NCI-H2196 (cell line): ENCODE data around the gene IQCB1.
A peak's percentile ranks its signal among the peaks of the same experiment; 100 is the strongest.
"Not testable (repeated sequence)": the region's sequence is repeated elsewhere in the genome, so short reads cannot be mapped to it uniquely, and the experiment has no call there.

Source experiments
- DNase-seq: peaks from one replicate; lab custom pipeline; 2025; ENCODE audit not compliant: unreplicated experiment; lab: John Stamatoyannopoulos, UW

The IQCB1 gene

DNA sequence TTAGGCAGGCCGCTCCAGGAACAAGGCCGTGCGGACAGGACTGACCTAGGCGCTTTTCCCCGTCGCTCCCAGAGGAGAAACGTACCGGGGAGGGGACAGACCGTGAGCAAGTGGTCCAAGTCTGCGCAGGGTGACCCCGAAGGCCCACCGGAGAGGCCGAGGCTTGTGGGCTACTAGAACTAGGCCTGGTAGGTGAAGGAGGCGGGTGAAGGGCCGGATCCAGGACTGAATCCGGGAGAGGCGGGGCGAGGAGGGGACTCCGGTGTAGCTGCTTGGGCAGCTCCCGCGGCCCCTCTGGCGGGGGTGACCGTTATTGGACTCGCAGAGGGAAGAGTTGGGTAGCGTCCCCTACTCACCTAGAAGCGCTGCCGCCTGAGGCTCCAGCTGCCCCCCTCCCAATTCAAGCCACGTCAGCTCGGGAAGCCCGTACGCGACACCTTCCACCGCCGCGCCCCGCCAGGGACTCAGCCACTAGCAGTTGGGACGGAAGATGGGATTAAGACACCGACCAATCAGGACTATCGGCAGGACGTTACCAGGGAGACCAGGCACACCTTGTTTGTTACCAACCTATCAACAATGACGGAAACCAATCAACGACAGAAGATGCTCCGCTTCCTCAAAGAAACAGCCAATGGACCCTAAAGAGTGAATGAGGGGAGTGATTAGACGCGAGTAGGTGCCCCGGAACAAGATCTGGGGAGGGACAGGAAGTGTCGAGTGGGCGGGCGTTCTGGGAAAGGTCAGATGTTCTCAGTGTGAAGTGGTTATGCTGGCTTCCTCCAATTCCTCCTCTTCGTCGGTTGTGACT is 85.4 kb downstream of the IQCB1 start, which contains the start of gene GOLGB1:
GOLGB1 (minus strand) TSS at position 466 of the 811 bp plus-strand sequence. CDS start 18,770 bp downstream, outside the sequence.
- peak; percentile 100 for DNase-seq

DNA sequence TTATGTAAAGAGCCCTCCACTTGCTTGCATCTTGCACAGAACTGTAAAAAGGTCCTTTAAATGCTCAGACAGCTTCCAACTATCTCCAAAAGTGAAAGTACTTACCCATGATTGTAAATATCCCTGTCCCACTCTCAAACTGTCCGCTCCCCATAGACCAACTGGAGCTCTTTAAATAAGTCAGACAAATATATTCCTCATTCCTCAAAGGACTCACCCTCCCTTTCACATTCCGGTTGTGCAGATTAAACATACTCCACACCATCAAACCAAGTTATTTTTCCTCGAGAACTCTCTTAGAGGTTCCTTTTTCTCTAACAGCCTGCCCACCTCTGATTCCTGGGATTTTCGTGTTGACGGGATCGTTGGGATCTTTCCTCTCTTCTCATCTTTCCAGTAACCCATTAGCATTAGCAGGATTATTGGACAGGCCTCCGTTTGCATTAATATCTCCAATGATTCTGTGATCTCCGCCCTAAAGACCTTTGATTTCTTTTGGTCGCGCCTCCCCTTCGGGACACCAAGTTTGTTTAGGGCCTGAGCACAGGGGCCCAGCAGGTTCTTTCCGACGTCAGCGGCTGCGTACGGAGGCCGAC is 86.1 kb downstream of the IQCB1 start:
- DNase-seq: no peak

DNA sequence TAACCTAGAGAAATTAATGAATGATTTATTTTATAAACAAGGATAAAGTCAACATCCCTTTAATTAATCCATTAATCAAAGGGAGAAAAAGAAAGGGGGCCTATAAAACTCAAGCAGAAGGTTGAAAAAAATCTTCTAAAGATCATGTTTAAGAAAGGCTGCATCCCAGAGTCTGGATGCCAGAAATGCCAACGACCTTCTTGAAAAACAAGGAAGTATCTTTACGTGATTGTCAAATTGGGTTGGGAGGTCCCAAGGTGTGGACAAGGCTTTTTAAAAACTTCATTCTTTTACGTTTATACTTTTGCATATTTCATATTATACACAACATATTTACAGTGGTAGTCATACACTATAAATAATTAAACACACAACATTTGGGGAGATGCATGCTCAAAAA is 86.9 kb downstream of the IQCB1 start:
- DNase-seq: no peak

DNA sequence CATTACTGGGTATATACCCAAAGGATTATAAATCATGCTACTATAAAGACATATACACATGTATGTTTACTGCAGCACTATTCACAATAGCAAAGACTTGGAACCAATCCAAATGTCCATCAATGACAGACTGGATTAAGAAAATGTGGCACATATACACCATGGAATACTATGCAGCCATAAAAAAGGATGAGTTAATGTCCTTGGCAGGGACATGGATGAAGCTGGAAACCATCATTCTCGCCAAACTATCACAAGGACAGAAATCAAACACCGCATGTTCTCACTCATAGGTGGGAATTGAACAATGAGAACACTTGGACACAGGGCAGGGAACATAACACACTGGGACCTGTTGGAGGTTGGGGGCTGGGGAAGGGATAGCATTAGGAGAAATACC is 91.8 kb downstream of the IQCB1 start:
- not testable (repeated sequence) for DNase-seq

DNA sequence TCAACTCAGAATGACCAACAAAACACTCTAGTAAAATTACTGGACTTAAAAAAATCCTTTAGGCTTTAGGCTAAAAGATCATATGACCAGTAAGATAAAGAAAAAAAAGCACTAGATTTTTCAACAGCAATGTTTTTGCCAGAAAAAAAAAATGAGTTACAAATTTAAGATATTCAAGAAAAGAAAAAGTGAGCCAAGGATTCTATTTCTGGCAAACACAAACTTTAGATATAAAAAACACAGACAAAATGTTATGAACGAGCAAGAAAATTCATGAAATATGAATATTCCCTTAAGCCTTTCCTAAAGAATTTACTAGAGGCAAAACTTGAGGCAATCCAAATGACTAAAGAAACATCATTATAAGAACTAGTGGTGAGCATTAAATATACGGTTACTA is 94.0 kb downstream of the IQCB1 start:
- DNase-seq: no peak

DNA sequence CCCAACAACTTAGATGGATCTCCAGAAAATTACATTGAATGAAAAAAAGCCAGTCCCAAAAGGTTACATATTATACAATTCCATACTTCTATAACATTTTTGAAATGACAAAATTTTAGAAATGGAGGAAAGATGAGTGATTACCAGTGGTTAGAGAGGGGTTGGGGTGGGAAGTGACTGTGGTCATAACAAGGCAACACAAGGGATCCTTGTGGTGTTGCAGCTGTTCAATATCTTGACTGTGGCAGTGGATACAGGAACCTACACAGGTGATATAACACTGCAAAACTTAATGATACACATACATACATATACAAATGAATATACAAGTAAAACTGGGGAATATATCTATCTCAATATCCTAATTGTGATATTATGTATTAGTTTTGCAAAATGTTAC is 95.0 kb downstream of the IQCB1 start:
- no peak for DNase-seq

DNA sequence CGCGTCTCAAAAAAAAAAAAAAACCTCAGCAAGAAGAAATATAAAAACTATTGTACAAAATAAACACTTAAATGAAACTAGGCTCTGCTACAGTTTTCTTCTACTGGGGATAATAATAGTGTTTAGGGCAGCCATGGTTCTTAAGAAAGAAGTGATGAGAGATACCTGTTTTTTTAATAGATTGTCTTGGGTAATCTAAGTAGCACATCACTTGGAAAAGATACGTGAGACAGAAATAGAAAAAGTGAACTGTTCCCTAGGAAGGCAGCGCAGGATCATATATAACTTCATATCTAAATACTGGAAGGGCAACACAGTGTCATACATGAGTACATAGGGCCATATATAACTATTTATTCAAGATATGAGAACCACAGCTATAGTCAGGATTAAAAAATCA is 97.2 kb downstream of the IQCB1 start:
- no peak for DNase-seq

DNA sequence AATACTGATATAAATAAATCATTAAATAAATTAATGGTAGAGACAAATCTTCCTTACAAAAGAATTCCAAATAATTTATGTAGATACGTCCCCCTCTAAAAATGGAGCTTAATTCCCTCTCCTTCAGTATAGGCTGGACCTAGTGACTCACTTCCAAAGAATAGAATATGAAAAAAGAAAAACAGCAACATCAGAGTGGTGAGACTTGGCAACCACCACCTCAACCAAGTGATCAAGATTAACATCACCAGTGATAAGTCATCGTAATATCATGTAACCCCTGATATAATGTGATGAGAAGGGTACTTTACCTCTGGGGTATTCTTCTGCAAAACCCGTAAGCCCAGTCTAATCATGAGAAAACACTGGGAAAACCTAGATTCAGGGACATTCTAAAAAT is 98.7 kb downstream of the IQCB1 start:
- no peak for DNase-seq

DNA sequence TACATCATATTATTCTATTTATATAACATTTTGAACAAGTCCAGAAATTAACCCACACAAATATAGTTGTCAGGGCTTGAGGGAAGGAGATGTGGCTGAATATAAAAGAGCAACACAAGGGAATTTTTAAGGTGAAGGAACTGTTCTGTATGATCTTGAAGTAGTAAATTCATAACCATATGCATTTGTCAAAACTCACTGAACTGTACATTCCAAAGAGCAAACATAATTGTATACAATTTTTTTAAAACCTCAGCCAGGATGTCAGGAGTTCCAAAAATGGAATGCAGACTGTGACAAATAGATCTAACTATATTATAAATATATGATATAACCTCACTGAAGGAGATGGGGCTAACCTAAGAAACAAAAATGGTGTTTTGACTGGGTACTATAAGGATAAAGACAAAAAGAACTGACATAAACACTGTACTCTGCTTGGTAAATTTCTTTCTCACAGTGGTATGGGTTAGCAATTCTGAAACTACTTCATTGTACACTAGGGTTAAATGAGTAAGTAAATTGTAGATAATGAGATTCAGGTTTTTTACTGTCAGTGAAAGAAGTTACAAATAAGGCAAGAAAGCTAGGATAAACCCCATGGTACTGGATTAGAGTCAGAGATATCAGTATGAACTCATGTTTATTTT is 99.7 kb downstream of the IQCB1 start:
- no peak for DNase-seq

DNA sequence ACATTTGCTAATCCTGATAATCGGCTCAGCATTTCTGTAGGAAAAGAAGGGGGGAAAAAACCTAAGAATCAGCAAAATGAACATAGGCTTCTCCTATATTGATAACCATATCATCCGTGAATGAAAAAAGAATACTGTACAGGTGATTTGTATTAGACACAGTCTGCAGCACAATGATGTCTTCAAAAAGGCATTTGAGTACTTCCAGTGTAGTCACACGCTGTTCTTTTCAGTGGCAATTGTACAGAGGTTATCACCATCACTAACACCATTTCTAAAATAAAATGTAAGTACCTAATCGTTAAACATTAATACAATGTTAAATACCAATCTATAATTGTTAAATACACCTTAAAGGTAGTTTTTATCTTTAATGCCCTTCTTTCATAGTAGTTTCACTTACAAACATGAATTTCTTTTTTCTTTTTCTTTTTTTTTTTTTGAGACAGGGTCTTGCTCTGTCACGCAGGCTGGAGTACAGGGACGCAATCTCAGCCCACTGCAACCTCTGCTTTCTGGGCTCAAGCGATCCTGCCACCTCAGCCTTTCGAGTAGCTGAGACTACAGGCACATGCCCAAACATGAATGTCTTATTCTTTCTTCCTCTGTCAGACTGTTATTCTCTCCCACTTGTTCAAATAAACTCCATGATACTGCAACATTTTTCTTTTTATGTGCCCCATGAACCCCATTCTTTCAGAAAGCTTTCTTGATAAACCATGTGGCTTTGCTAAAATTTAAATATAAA is 103.7 kb downstream of the IQCB1 start:
- no peak for DNase-seq

DNA sequence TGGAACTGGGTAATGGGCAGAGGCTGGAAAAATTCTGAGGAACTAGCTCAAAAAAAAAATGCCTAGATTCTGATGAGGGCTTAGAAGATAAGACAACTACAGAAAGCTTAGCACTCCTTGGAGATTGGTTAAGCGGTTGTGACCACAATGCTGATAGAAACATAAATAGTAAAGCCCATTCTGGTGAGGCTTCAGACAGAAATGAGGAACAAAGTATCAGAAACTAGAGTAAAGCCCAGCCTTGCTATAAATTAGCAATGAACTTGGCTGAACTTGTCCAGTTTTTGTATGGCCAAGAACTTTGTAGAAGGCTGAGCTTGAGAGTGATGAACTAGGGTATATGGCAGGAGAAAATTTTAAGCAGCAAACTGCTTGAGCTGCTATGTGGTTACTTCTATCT is 110.7 kb downstream of the IQCB1 start:
- DNase-seq: no peak

DNA sequence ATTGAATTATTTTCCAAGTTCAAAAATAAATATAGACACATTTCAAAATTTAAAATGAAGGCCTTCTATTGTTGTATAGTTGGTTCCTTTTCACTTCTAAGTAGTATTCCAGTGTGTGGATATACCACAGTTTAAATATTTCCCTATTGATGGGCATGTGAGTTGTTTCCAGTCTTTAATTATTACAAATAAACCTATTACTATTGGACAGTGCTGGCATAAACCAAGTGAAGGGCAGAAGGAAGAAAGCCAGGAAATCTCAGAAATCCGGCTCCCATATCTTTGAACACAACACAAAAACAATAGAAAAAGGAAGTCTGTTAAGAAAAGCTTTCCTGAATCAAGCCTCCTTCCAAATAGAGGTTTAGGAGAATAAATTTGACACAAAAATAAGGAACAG is 111.4 kb downstream of the IQCB1 start:
- no peak for DNase-seq

DNA sequence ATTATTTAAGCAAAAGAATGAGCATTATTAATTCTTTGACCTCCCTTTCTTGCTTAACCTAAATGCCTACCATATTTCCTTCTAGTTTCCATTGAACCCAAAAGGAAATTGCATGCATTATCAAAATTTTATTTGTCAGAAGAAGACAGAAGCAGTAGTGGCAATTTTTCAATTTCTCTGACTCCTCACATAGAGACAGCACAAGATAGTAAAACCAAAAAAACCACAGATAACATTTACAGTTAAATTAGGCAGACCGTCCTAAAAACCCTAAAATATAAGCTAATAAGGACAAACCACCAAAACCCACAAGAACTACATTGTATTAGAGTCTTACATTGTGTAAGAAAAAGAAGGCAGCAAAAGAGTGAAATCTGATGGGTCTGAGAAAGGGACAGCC is 112.4 kb downstream of the IQCB1 start:
- no peak for DNase-seq

DNA sequence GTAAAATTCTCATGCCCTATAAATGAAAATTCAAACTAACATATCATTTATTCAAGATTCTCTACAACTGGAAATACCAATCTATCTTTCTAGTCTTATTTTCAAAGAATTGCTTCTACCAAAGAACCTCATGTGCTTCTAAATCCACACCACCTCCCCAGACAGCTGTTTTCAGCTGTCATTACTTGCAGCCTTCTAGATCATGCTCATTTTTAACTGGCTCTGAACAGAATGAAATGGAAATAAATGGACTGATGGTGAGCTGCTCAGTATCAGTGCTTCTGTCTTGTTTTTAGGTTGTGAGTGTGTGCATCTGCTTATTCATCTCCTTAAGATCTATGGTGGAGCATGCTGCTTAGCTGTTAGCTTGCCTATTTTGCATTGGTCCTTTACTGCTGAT is 114.7 kb downstream of the IQCB1 start:
- DNase-seq: no peak
